Measurements from ENCODE around the gene ZNF57. TPM values are rescaled to one million over a fixed set of nuclear protein-coding genes. Genes with fewer than 3 reads are reported as not detected.

The ZNF57 gene
- total and polyA plus RNA-seq, 9 of the 15 experiments (the other 6 are each of a cell fraction or from before 2014, with no cell fraction given) = 3.9 to 13.5 (median 7.8) TPM

GRCh38 chr19:2900296-2901252 is at the start of gene ZNF57 (continued):
- TF ChIP-seq ZC3H4 (CRISPR knock-in tag; IDR thresholded peaks at IDR 0.05; ENCODE audit: borderline replicate concordance) (no peak), CHAMP1 (IDR thresholded peaks at IDR 0.05) (no peak), POLR2AphosphoS5 (IDR thresholded peaks at IDR 0.05; ENCODE audit: control insufficient read depth, insufficient read depth, low read depth, low read length) (peak; percentile 41; the same call in 1 of the 2 replicates), ZNF143 (CRISPR knock-in tag; IDR thresholded peaks at IDR 0.05) (0 out of 2 replicates have a peak, but pooled peaks have one; percentile 27), ZNF695 (CRISPR knock-in tag; IDR thresholded peaks at IDR 0.05) (no peak), ARID4B (CRISPR knock-in tag; IDR thresholded peaks at IDR 0.05) (peak; percentile 82), CREB3 (tag; conservative IDR thresholded peaks at IDR 0.05; ENCODE audit: low read depth) (no peak), ARID3B (CRISPR knock-in tag; IDR thresholded peaks at IDR 0.05; ENCODE audit: borderline replicate concordance) (no peak), NBN (IDR thresholded peaks at IDR 0.05; ENCODE audit: low read depth) (peak; percentile 46; the same call in 1 of the 2 replicates), ZNF253 (CRISPR knock-in tag; conservative IDR thresholded peaks at IDR 0.05) (no peak), ZBTB7A (IDR thresholded peaks at IDR 0.05; ENCODE audit: borderline replicate concordance, control insufficient read depth, low read depth, low read length) (0 out of 2 replicates have a peak, but pooled peaks have one; percentile 21), FOXP1 (CRISPR knock-in tag; IDR thresholded peaks at IDR 0.05) (peak; percentile 98), ESRRA (IDR thresholded peaks at IDR 0.05; ENCODE audit: borderline replicate concordance, low read depth) (0 out of 2 replicates have a peak, but pooled peaks have one; percentile 40)

All from K562 (cell line).